ENCODE results near the gene GALNT14.

GALNT14 gene

DNA sequence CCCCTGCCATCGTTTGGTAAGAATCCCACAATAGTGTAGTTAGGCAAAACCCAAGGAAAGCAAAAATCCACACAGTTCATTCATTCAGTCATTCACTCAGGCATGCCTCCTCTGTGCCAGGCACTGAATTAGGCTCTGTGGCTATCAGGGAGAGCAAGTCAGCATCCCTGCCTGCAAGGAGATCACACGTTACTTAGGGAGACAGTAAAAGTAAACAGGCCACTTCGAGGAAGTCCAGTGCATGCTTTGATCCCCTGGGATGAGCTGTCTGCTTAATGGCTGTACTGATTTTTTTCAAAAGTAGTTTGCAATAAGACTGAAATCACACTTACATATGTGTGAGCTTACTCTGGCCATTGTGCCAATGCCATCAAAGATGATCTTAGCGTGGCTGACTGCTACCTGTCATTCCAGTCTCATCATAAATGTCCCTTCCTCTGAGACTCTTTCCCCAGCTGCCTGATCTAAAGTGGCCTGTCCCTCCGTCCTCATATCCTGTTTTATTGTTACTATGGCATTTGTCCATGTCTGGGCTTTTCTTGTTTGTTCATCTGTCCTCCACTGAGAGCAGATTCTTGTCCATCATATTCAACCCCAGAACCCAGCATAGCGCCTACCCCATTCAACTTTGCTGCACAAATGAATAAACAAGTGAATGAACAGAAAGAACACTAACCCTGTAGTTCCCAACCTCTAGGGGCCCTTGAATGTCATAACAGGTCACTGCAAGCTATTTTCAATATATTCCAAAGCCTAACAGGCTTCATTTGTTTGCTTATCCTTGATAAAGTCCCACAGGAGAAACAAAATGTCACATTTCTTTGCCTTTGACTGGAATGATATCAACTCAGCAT, 84.1 kb downstream of the GALNT14 start:
- TF ChIP-seq, protein P1, sequence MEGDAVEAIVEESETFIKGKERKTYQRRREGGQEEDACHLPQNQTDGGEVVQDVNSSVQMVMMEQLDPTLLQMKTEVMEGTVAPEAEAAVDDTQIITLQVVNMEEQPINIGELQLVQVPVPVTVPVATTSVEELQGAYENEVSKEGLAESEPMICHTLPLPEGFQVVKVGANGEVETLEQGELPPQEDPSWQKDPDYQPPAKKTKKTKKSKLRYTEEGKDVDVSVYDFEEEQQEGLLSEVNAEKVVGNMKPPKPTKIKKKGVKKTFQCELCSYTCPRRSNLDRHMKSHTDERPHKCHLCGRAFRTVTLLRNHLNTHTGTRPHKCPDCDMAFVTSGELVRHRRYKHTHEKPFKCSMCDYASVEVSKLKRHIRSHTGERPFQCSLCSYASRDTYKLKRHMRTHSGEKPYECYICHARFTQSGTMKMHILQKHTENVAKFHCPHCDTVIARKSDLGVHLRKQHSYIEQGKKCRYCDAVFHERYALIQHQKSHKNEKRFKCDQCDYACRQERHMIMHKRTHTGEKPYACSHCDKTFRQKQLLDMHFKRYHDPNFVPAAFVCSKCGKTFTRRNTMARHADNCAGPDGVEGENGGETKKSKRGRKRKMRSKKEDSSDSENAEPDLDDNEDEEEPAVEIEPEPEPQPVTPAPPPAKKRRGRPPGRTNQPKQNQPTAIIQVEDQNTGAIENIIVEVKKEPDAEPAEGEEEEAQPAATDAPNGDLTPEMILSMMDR (IDR thresholded peaks at IDR 0.05; ENCODE audit: insufficient read depth, low read depth, low read length, missing control alignments): no peak
- no peak overlapping the region for H3K4me3 ChIP-seq (ENCODE audit: low read depth, low read length)
- no peak for DNase-seq (ENCODE audit: low read depth)

DNA sequence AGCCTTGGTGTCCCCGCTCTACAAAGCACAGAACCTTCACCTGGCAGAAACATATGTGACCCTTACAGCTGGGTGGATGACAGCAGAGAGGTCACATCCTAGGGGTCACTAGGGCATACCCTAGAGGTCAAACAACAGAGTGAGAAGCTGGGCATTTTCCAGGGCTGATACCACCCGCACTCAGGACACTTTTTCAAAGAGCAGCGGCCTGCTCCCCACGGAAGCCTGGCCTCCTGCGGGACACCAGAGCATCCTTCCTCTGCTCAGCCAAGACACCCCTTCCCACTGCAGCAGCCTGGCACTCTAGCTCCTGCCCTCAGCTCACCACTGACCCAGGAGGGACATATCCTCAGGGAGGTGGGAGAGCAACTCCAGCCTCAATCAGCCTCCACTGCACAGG, 86.0 kb downstream of the GALNT14 start:
- TF ChIP-seq, protein P1 (IDR thresholded peaks at IDR 0.05; ENCODE audit: insufficient read depth, low read depth, low read length, missing control alignments): no peak
- H3K4me3 ChIP-seq (ENCODE audit: low read depth, low read length): no peak overlapping the region
- no peak for DNase-seq (ENCODE audit: low read depth)

DNA sequence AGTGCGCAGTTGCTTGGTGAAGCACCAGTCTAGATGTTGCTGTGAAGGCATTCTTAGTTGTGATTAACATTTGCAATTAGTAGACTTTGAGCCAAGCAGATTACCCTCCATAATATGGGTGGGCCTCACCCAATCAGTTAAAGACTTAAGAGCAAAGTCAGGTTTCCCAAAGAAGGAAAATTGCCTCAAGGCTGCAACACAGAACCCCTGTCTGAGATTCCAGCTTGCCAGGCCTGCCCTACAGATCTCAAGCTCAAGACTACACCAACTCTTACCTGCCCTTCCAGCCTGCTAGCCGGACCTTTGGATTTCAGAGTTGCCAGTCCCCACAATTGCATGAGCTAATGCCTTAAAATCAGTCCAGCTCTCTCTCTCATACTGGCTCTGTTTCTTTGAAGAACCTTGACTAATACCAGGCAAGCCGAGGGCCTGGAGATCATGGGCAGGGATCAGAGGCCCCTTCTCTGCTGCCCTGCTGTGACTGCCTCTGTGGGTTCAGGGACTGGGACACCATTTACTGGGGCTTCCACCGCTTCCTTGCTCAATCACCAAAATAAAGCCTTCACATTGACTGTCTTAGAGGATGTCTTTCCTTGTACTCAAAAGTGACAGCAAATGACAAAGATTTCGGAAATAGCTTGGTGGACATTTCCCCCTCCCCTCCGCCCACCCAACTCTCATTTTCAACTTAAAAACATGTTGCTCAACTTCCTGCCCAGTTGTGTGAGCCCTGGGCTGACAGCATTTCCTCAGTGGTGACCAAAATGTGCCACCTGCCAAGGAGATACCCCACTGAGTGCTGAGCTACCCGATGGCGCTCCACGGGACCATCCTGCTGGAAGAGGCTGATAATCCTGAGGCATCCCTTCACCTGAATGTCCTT, 86.7 kb downstream of the GALNT14 start:
- no peak for DNase-seq (ENCODE audit: low read depth)
- TF ChIP-seq, protein P1 (IDR thresholded peaks at IDR 0.05; ENCODE audit: insufficient read depth, low read depth, low read length, missing control alignments): no peak

DNA sequence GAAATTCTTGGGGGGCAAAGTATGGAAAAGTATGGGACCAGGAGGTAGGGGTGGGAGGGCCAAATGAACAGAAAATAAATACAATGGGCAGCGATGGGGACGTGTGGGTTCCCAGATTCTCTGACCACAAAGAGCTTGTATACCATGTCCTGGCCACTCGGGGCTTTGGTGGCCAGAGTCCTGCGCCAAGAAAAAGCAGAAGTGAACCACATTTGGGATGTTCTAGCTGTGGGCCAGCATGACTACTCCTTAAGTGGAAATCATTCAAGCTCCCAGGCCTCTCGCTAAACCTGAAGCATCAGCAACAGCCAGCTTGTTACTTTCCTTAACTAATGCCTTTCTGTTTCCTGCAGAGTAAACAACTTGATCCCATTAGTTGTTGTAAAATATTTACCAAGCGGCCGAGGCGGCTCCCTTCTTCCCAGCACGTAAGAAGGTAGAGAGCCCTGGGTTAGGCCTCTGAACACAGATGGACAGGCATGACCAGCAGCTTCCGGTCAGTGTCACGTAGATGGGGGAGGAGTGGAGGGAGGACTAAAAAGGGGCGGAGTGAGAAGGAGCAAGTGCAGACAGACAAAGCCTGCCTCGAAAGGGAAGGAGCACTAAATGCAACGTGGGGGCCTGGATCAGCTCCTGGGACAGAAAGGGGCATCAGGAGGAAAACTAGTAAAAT, 88.2 kb downstream of the GALNT14 start:
- TF ChIP-seq, protein P1 (IDR thresholded peaks at IDR 0.05; ENCODE audit: insufficient read depth, low read depth, low read length, missing control alignments): no peak
- H3K4me3 ChIP-seq (ENCODE audit: low read depth, low read length): no peak overlapping the region
- DNase-seq (ENCODE audit: low read depth): no peak

More for the DNA sequence above, 86.7 kb downstream of the GALNT14 start:
- H3K4me3 ChIP-seq (ENCODE audit: low read depth, low read length): no peak overlapping the region

DNA sequence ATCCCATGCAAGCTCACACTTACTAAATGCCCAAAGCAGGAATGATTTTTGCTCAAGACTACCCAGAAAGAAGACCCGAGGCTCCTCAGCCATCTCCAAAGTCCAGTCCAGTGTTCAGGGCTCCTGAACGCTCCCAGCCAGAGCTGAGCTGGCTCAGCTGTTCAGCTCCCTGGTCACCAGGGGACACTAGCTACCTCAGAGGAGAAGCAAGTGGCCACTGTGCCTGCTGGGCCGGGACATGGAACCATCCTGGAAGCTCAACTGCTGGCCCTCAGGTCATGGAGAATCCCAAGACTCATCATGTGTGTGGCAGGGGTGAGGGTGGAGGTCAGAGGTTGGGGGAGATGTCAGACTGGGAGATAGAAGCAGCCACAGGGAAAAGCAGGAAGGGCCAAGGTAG, 89.0 kb downstream of the GALNT14 start:
- TF ChIP-seq, protein P1 (IDR thresholded peaks at IDR 0.05; ENCODE audit: insufficient read depth, low read depth, low read length, missing control alignments): no peak
- no peak overlapping the region for H3K4me3 ChIP-seq (ENCODE audit: low read depth, low read length)
- DNase-seq (ENCODE audit: low read depth): no peak

DNA sequence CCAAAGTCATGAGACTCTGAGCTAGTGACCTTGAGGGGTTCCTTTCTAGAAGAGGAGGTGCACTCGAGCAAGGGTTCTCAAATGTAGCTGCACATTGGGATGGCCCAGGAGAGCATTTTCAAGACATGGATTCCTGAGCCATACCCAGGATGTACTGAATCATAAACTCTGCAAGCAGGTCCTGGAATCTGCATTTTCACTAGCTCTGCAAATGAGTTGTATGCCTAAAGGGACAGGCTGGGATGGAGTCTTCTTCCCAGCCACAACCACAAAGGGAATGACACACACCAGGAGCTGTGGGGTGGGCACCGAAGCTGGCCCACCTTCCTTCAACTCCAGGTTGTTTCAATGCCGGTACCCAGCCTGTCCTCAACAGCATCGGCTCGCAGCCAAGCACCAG, 90.6 kb downstream of the GALNT14 start:
- H3K4me3 ChIP-seq (ENCODE audit: low read depth, low read length): no peak overlapping the region
- DNase-seq (ENCODE audit: low read depth): no peak
- TF ChIP-seq, protein P1 (IDR thresholded peaks at IDR 0.05; ENCODE audit: insufficient read depth, low read depth, low read length, missing control alignments): no peak
